Heart left ventricle (tissue), 13 donors: Measurements from ENCODE around the gene RANBP3.

Experiments
- POLR2A ChIP-seq, 2 donors: fragments of 450-650 bp; IDR thresholded peaks; one replicate each; pipeline ENCODE4 v1.6.1; 2017; ENCODE audit warnings: antibody characterized with exemption in 2 of 2, mild to moderate bottlenecking in 2 of 2, moderate library complexity in 2 of 2
- TF ChIP-seq, protein P1 (sequence below), 12 donors: fragments of 200-600 bp; sonication (generic) in 4 of 12; IDR thresholded peaks; one replicate each; pipeline versions ENCODE4 v1.5.0 to v1.8.0; 2018 to 2022; ENCODE audit warnings: antibody characterized with exemption in 12 of 12, mild to moderate bottlenecking in 5 of 12
- donor health status: ischemic (EF 13 %, LVEDD 7.1; RV severe dilation, severe dysfunction).
- donor health status: DM: no; HTN: yes; CAD: no.
- donor health status: DM: no; HTN: no; CAD: no.
- donor health status: ischemic (EF 25% LVEDD 6.9; RV normal size, moderate dysfunction).
- donor health status: ischemic (EF 25% LVEDD 5.7; RV mildly dilated, moderate dysfunction).
- donor health status: ischemic (EF 35%, LVEDD 5.7; RV mildly dilated, moderate dysfunction).
- donor health status: nonischemic (EF 11% LVEDD 7.7; RV severe dilation, severe dysfunction).
- donor health status: DM: yes; HTN: yes; CAD: no.
- donor health status: PGD.
- donor health status: ischemic (EF 29% LVEDD 5.4; RV normal size, mild dysfunction).
- donor health status: nonischemic (EF 23%, LVEDD 6.1; RV moderate dilation, normal function).

DNA sequence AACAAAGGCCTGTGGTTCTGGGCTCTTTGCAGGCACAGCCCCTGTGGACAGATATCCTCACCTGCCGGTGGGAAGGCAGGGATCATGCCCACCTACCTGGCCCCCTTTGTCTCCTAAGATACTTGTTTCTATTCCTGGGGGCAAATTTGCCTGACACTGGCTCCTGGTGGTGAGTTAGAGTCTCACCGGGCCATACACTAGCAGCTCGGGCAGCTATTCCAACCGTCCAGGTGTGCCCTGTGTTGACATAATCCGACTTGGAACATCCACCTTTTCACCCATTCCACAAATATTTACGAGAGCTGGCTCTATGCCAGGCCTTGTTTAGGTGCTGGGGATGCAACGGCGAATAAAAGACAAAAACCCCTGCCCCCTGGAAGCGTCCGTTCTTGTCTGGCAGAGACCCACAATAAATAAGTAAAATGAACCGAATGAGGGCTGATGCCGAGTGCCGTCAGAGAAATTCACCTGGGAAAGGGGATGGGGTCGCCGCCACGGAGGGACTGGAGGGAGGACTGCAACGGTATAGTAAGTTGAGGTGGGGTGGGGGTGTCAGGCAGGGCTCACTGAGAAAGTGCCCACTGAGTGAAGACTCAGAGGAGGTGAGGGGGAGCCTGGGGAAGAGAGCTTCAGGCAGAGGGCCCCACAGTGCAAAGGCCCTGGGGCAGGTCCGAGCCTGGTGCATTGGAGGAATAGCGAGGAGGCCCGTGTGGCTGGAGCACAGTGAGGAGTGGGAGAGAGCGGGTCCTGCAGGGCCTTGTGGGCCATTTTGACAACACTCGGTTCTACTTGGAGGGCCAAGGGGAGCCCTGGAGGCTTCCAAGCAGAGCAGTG lies 43.2 kb upstream of the RANBP3 start:
- no peak for TF ChIP-seq POLR2A (IDR thresholded peaks at IDR 0.05)
- TF ChIP-seq, protein P1, sequence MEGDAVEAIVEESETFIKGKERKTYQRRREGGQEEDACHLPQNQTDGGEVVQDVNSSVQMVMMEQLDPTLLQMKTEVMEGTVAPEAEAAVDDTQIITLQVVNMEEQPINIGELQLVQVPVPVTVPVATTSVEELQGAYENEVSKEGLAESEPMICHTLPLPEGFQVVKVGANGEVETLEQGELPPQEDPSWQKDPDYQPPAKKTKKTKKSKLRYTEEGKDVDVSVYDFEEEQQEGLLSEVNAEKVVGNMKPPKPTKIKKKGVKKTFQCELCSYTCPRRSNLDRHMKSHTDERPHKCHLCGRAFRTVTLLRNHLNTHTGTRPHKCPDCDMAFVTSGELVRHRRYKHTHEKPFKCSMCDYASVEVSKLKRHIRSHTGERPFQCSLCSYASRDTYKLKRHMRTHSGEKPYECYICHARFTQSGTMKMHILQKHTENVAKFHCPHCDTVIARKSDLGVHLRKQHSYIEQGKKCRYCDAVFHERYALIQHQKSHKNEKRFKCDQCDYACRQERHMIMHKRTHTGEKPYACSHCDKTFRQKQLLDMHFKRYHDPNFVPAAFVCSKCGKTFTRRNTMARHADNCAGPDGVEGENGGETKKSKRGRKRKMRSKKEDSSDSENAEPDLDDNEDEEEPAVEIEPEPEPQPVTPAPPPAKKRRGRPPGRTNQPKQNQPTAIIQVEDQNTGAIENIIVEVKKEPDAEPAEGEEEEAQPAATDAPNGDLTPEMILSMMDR (IDR thresholded peaks at IDR 0.05) = no peak
